Suprapubic skin (tissue), 3 donors: ENCODE results near the gene HOXA9.

ENCODE experiments used
- EP300 ChIP-seq: sonication (generic); formaldehyde crosslinking; IDR thresholded peaks from one replicate; pipeline ENCODE4 v1.6.1; 2017; ENCODE audit warnings: antibody characterized with exemption
- POLR2A ChIP-seq, 2 donors: fragments of 450-650 bp; IDR thresholded peaks; one replicate each; pipeline ENCODE4 v1.6.1; 2017; ENCODE audit warnings: antibody characterized with exemption in 2 of 2, mild to moderate bottlenecking in 2 of 2, moderate library complexity in 2 of 2
- TF ChIP-seq, protein P1 (sequence below), 2 donors: fragments of 200-600 bp in 1 of 2; fragments of 450-650 bp in 1 of 2; sonication (generic) in 1 of 2; IDR thresholded peaks; one replicate each; pipeline ENCODE4 v1.5.1; 2016 to 2019; ENCODE audit warnings: antibody characterized with exemption in 2 of 2, mild to moderate bottlenecking in 1 of 2, moderate library complexity in 1 of 2

DNA sequence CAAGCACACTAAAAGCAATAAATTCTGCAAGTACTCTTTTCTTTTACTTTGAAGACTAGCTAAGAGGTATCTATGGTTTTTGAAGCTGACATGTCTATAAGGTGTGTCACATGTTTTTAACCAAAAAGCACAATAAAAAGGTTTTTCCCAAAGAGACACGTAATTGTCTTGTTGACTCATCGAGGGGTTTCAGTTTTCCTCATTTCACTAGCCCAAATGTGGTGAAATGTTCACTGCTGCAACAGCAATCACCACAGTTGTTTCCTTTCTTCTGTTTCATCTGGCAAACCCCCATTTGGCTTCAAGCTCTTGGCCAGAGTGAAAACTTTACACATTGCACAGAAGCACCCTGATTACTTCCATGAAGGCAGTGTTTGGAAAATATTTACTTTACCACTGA lies 30.9 kb downstream of the HOXA9 start:
- TF ChIP-seq, protein P1, sequence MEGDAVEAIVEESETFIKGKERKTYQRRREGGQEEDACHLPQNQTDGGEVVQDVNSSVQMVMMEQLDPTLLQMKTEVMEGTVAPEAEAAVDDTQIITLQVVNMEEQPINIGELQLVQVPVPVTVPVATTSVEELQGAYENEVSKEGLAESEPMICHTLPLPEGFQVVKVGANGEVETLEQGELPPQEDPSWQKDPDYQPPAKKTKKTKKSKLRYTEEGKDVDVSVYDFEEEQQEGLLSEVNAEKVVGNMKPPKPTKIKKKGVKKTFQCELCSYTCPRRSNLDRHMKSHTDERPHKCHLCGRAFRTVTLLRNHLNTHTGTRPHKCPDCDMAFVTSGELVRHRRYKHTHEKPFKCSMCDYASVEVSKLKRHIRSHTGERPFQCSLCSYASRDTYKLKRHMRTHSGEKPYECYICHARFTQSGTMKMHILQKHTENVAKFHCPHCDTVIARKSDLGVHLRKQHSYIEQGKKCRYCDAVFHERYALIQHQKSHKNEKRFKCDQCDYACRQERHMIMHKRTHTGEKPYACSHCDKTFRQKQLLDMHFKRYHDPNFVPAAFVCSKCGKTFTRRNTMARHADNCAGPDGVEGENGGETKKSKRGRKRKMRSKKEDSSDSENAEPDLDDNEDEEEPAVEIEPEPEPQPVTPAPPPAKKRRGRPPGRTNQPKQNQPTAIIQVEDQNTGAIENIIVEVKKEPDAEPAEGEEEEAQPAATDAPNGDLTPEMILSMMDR (IDR thresholded peaks at IDR 0.05), result no peak
- TF ChIP-seq EP300, result no peak
- no peak for TF ChIP-seq POLR2A (IDR thresholded peaks at IDR 0.05)
